HPDE6-E6E7 (cell line): Measurements from ENCODE around the gene DLGAP1.
"Not testable (repeated sequence)": the region's sequence is repeated elsewhere in the genome, so short reads cannot be mapped to it uniquely, and the experiment has no call there.

ENCODE experiments used
- DNase-seq: peaks from one replicate; pipeline ENCODE4 v3.0.0; 2011; ENCODE audit warnings: missing footprints; ENCODE audit errors: extremely low spot score

The DLGAP1 gene

GRCh38 chr18:3584897-3585460, 870.1 kb downstream of the DLGAP1 start:
- no peak for DNase-seq

GRCh38 chr18:3584266-3584861, 870.7 kb downstream of the DLGAP1 start:
- DNase-seq = no peak

GRCh38 chr18:3583873-3584247, 871.2 kb downstream of the DLGAP1 start:
- no peak for DNase-seq

- DNase-seq = not testable (repeated sequence)
These were observed 871.8 kb downstream of the DLGAP1 start for GRCh38 chr18:3583106-3583872.

GRCh38 chr18:3581890-3582289, 873.2 kb downstream of the DLGAP1 start:
- no peak for DNase-seq

GRCh38 chr18:3580523-3581025, 874.5 kb downstream of the DLGAP1 start:
- not testable (repeated sequence) for DNase-seq

- no peak for DNase-seq
These were observed 875.4 kb downstream of the DLGAP1 start for GRCh38 chr18:3579701-3580100.

GRCh38 chr18:3578621-3579020, 876.5 kb downstream of the DLGAP1 start:
- DNase-seq = no peak

- DNase-seq = no peak
These were observed 877.7 kb downstream of the DLGAP1 start for GRCh38 chr18:3577281-3577855.

GRCh38 chr18:3572761-3573160, 882.3 kb downstream of the DLGAP1 start:
- no peak for DNase-seq

GRCh38 chr18:3566851-3567250, 888.3 kb downstream of the DLGAP1 start:
- DNase-seq = no peak

- no peak for DNase-seq
These were observed 894.4 kb downstream of the DLGAP1 start for GRCh38 chr18:3560755-3561154.

GRCh38 chr18:3554811-3555427, 900.2 kb downstream of the DLGAP1 start:
- no peak for DNase-seq

- no peak for DNase-seq
These were observed 901.0 kb downstream of the DLGAP1 start for GRCh38 chr18:3554091-3554601.

GRCh38 chr18:3552305-3552704, 902.8 kb downstream of the DLGAP1 start:
- DNase-seq = no peak

GRCh38 chr18:3547891-3548615, 907.1 kb downstream of the DLGAP1 start:
- no peak for DNase-seq

GRCh38 chr18:3546106-3546505, 909.0 kb downstream of the DLGAP1 start:
- no peak for DNase-seq

GRCh38 chr18:3544537-3544936, 910.6 kb downstream of the DLGAP1 start:
- no peak for DNase-seq

- DNase-seq = no peak
These were observed 913.3 kb downstream of the DLGAP1 start for GRCh38 chr18:3541549-3542386.

GRCh38 chr18:3540805-3541548, 914.1 kb downstream of the DLGAP1 start:
- DNase-seq = no peak
